SIG-M5 (cell line): Measurements from ENCODE around the gene NFKBIB.

Experiments used
- DNase-seq: peaks from one replicate; lab custom pipeline; 2025; lab: John Stamatoyannopoulos, UW

NFKBIB gene

GRCh38 chr19:38904581-38905539 is 5.1 kb downstream of the NFKBIB start:
- no peak for DNase-seq

GRCh38 chr19:38905620-38906019 is 5.9 kb downstream of the NFKBIB start:
- no peak for DNase-seq

DNA sequence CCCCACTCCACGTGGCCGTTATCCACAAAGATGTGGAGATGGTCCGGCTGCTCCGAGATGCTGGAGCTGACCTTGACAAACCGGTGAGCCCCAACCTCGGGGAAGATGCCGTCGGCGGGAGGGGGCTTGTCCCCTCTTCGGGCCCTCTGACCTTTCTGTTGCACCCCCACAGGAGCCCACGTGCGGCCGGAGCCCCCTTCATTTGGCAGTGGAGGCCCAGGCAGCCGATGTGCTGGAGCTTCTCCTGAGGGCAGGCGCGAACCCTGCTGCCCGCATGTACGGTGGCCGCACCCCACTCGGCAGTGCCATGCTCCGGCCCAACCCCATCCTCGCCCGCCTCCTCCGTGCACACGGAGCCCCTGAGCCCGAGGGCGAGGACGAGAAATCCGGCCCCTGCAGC is 7.5 kb downstream of the NFKBIB start:
- DNase-seq: no peak

DNA sequence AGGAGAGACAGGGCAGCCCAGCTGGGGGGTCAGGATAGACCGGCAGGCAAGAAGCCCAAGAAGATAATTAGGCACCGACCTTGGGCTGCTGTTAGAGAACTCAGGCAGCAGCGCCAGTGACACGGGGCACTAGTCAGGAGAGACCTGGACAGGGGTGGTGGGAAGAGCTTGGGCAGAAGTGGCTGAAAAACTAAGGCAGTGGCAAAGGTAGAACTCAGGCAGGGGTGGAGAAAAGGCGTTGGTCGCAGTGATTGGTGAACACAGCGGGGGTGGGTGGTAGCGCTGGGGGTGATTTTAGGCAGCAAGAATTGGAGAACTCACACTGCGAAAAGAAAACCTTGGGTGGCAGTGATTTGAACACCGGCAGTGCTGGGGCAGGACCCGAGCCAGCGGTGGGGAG is 7.9 kb downstream of the NFKBIB start:
- no peak for DNase-seq

DNA sequence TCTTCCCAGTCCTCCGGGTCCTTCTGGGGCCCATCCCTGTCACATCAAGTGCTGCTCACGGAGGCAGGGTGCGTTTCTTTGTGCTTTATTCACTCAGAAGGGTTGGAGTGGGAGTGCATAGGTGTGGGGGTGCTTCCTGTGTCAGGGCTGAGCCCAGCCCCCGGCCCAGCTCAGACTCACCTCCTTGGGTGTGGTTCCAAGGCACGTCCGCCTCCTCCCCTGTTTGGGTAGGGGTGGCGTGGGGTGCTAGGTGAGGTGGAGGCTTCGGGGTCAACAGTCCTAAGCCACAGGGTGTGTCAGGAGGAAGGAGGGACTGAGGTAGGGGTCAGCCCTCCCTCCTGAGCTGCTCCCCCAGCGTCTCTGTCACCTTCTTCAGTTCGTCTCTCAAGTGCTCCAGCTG is 9.1 kb downstream of the NFKBIB start:
- no peak for DNase-seq

DNA sequence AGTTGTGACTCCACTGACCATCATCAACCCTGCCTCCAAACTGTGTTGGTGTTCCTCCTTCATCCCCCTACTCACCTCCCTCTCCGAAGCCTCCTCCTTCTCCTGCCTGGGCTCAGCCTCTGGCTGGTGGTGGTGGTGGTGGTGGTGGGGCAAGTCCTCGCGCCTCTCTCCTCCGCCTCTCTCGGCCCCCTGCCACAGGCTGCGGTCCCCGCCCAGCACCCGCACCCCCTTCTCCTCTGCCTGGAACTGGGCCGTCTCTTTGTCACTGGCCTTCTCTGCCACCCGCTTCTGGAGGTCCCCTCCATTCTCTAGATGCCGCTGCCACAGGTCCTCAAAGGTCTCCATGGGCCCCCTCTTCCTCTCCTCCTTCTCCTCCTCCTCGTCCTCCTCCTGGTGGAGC is 10.7 kb downstream of the NFKBIB start:
- no peak for DNase-seq

DNA sequence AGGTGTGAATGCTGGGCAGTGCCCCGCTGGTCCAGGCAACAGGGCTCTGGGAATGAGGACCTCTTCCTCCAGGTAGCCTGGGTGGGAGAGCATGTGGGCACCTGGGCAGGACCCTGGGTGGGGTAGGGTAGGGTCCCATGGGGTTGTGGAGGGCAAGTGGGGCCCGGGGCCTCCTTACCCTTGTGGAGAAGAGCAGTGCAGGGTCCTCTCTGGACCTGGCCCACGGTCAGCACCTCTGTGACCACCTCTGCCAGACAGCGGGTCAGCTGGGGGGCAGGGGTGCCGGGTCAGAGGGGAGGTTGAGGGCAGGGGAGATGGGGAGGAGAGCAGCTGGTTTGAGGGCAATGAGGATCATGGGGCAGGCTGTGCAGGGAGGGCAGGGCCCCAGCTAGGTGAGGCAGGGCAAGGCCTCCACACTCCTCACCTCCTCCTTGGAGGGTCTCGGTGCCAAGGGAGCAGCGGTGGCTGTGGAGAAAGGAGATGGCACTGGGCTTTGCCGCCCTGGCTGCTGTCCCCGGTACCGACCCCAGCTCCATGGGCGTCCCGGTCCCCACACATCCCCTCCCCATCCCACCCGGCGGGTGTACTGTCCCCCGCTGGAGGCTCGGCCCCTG is 11.7 kb downstream of the NFKBIB start:
- DNase-seq: no peak

GRCh38 chr19:38912600-38913514 is 13.1 kb downstream of the NFKBIB start:
- DNase-seq: no peak

DNA sequence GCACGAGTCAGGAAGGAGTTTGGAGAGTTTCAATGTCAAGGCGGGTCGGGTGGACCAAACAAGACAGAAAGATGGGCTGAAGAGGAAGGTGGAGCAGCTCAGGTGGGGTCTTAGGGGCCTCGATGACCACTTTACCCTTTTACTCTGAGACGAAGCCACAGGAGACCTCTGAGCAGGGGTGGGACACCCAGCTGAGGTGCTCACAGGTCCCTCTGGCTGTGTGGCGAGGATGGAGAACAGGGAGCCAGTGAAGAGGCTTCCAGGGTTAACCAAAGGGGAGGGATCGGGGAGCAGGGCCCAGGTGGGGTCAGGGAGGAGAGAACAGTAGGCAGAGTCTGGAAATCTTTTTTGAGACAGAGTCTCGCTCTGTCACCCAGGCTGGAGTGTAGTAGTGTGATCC is 14.2 kb downstream of the NFKBIB start:
- DNase-seq: no peak

GRCh38 chr19:38915329-38916321 is 15.9 kb downstream of the NFKBIB start:
- no peak for DNase-seq

GRCh38 chr19:38917516-38917915 is 17.7 kb downstream of the NFKBIB start:
- no peak for DNase-seq

DNA sequence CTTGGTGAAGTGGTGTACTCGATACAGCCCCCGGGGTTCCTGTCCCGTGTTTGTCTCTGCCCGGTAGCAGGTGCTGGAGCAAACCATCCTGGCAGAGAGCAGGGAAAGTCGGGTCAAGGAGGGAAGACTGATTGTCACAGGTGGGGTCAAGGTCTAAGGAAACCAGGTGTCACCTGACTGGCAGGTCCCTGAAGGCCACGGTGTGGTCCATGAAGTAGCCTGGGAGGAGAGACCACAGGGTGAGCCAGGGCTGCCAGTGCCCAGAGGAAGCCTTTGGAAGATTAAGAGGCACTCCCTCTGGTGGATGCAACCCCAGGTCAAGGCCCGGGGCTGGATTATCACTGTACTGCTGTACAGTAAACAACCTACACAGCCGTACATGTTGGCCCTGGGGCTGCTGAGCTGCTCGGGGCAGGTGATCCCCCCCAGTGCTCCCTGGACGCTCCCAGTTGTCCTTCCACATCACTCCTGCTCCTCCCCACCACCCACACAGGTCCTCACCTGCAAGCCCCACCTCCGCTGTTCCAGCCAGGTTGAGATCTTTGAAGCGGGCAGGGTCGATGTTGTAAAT is 18.2 kb downstream of the NFKBIB start:
- no peak for DNase-seq

DNA sequence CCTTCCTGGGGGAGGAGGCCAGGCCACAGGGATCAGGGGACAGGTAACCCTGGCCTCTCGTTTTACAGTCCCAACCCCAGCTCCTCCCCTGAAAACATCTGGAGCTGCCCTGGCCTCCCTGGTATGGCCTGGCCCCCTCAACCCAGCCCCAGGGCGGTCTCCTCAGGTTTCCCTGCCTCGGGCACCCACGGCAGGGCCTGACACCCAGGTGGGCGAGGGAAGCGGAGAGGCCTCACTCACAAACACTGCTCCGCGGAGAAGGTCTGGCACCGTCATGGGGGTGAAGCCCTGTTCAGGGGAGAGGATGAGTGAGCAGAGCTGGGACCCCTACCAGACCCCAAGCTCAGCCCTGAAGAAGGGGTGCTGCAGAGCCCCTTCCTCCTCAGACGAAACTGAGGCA is 18.8 kb downstream of the NFKBIB start:
- DNase-seq: no peak

DNA sequence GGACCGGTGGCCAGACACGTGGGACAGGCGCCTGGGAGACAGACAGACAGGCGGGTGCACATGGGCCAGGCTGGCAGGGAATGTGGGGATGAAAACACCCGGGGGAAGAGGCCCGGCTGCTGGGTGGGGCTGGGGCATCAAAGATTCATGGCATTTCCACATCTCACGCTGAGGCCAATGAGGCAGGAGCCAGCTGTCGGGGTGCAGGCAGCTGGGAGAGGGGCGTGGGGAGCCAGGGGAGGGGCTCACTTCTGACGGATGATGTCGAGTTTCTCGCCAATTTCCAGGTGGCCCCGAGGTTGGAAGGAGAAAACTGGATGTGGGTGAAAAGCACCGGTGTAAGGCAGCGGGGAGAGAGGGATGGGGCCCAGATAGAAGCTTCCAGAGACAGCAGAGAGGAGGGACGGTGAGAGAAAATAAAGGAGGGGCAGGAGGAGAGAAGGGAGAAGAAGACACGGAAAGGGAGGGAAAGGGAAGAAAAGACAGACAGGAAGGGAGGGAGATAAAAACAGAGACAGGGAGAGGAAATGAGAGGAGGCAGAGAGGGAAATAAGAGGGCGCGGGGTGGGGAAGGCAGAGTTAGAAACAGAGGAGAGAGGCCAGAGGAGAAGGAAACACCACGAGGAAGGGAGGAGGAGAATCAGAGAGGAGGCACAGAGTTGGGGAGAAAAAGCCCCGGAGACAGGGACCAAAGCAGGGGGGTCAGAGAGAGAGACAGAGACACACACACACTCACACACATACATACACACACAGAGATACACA is 20.2 kb downstream of the NFKBIB start:
- DNase-seq: no peak

- DNase-seq: no peak
Observed at GRCh38 chr19:38920602-38921419, 21.0 kb downstream of the NFKBIB start.

GRCh38 chr19:38921420-38922274 is 21.9 kb downstream of the NFKBIB start:
- DNase-seq: no peak

DNA sequence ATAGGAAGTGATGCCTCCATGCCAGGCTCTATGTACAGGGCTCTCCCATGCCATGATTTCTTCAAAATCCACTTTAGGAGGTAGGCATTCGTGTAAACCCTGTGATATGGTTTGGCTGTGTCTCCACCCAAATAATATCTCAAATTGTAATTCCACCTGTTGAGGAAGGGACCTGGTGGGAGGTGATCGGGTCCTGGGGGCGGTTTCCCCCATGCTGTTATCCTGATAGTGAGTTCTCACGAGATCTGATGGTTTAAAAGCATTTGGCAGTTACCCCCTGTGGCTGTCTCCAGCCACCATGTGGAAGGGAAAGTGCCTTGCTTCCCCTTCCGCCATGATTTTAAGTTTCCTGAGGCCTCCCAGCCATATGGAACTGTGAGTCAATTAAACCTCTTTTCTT is 22.7 kb downstream of the NFKBIB start:
- no peak for DNase-seq

GRCh38 chr19:38924388-38924787 is 24.6 kb downstream of the NFKBIB start:
- DNase-seq: no peak
